ENCODE data around the gene ACBD4.

DNA sequence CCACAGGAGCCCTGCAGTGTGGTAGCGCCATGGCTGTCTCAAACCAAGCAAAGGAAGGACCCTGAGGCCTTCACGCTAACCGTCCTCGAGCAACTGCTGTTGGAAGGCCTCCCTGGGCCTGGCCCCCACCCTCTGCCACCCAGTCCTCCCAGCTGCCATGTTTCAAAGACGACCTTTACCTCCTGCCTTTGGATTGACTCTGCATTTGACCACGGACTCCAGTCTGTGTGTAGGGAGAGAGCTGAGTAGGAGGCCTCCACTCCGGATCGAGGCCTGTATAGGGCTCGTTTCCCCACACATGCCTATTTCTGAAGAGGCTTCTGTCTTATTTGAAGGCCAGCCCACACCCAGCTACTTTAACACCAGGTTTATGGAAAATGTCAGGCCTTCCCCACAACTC lies 27.4 kb upstream of the ACBD4 start:
- TF ChIP-seq, protein P1, sequence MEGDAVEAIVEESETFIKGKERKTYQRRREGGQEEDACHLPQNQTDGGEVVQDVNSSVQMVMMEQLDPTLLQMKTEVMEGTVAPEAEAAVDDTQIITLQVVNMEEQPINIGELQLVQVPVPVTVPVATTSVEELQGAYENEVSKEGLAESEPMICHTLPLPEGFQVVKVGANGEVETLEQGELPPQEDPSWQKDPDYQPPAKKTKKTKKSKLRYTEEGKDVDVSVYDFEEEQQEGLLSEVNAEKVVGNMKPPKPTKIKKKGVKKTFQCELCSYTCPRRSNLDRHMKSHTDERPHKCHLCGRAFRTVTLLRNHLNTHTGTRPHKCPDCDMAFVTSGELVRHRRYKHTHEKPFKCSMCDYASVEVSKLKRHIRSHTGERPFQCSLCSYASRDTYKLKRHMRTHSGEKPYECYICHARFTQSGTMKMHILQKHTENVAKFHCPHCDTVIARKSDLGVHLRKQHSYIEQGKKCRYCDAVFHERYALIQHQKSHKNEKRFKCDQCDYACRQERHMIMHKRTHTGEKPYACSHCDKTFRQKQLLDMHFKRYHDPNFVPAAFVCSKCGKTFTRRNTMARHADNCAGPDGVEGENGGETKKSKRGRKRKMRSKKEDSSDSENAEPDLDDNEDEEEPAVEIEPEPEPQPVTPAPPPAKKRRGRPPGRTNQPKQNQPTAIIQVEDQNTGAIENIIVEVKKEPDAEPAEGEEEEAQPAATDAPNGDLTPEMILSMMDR (IDR thresholded peaks at IDR 0.05 in 4 of 5, conservative IDR thresholded peaks at IDR 0.05 in 1 of 5) = no peak
- no peak for TF ChIP-seq POLR2A (IDR thresholded peaks at IDR 0.05)

Data from gastrocnemius medialis (tissue), 4 donors.